Motor neuron (in vitro differentiated cells): ENCODE measurements around the gene KCNB1. TPM values are rescaled to one million over a fixed set of nuclear protein-coding genes. Genes with fewer than 3 reads are reported as not detected.

Source experiments
- ATAC-seq, 8 experiments: fragments of 200-7000 bp; cut with Tn5 transposase; replicated peaks in 6 of 8; 2 replicates each; pipeline ENCODE4 v1.8.0; 2021; ENCODE audit warnings: mild to moderate bottlenecking in 8 of 8, moderate library complexity in 8 of 8
- H3K27ac ChIP-seq, 2 donors: fragments of 250-450 bp; sonication (Bioruptor Pico); 2 replicates each; pipeline ENCODE4 v1.9.0; 2021; ENCODE audit warnings: antibody characterized with exemption in 2 of 2, mild to moderate bottlenecking in 2 of 2, moderate library complexity in 1 of 2
- H3K4me1 ChIP-seq, 2 donors: fragments of 250-450 bp; sonication (Bioruptor Pico); replicated peaks in 1 of 2; 2 replicates each; pipeline ENCODE4 v1.6.1; 2021; ENCODE audit warnings: antibody characterized with exemption in 2 of 2, mild to moderate bottlenecking in 2 of 2, moderate library complexity in 1 of 2
- H3K4me3 ChIP-seq, 5 donors: fragments of 250-450 bp; sonication (Bioruptor Pico); 2 replicates each; pipeline ENCODE4 v1.9.0; 2021; ENCODE audit warnings: antibody characterized with exemption in 5 of 5, mild to moderate bottlenecking in 5 of 5, moderate library complexity in 4 of 5
- WGBS, 10 experiments: fragments of 450-650 bp; shearing (Covaris generic); methylation state at CpG; one replicate each; pipeline ENCODE4 v1.0.0; 2022; 5-methylcytosine and 5-hydroxymethylcytosine counted together
- in situ Hi-C, 9 experiments: fragments of 400-800 bp; cut with MboI; loops; one replicate each; pipeline ENCODE4 v1.15.0; 2021; ENCODE audit warnings: low sequenced_read_pairs in 9 of 9, low pct_unique_long_range_greater_than_20kb in 2 of 9; ENCODE audit not compliant: unreplicated experiment in 9 of 9
- total RNA-seq, 8 experiments: library from RNA; unstranded; fragments of 300-600 nt; gene quantifications; 2 replicates each; pipeline versions ENCODE4 v1.2.3 to v1.2.4, GENCODE V29; 2022

The KCNB1 gene
- total RNA-seq, 8 experiments from 2014 or later = 0.58 to 11.5 (median 3.1) TPM

GRCh38 chr20:49346682-49347081, 135.8 kb downstream of the KCNB1 start:
- no peak for ATAC-seq
- Histone ChIP-seq H3K4me3 (no peak overlapping the region), H3K4me1 (peaks cover 18 to 23% of the 10 kb centered on the region in 2 donors), H3K27ac (no peak overlapping the region)
- WGBS, 10 experiments = 17 to 100% (median 57%) methylated on average over 1 to 3 of the region's 3 CpGs; no CpG with 5 or more reads in 2 of the 10 experiments
- in situ Hi-C loops = loop anchor here in 7 of 9 experiments (25.0 kb wide), 3 partner anchors 141 to 541 kb away; partner anchors contain the start of gene KCNB1 (in 1 of the 7)

- in situ Hi-C loops = loop anchor here in 7 of 9 experiments (25.0 kb wide), 3 partner anchors 142 to 542 kb away; partner anchors contain the start of gene KCNB1 (in 1 of the 7)
- H3K4me3 ChIP-seq = no peak overlapping the region
- H3K27ac ChIP-seq = no peak overlapping the region
- 0 to 85% (median 63%) methylated on average over 2 to 14 of the region's 14 CpGs for WGBS, 10 experiments
- H3K4me1 ChIP-seq = peaks cover 18 to 23% of the 10 kb centered on the region in 2 donors
- peak in 4 of 8 experiments; percentile 2 to 61 (median 56) for ATAC-seq
Measured at GRCh38 chr20:49345524-49345923, 136.9 kb downstream of the KCNB1 start.

- Histone ChIP-seq H3K27ac (peak overlapping the region; percentile 54 to 56), H3K4me1 (peaks cover 18 to 23% of the 10 kb centered on the region in 2 donors), H3K4me3 (no peak overlapping the region)
- 0 to 37% (median 21%) methylated on average over 1 to 7 of the region's 9 CpGs; no CpG with 5 or more reads in 4 of the 10 experiments for WGBS, 10 experiments
- peak; percentile 87 to 98 (median 92) for ATAC-seq
- in situ Hi-C loops = loop anchor here in 7 of 9 experiments (25.0 kb wide), 3 partner anchors 142 to 542 kb away; partner anchors contain the start of gene KCNB1 (in 1 of the 7)
Measured at GRCh38 chr20:49344975-49345374, 137.5 kb downstream of the KCNB1 start.

- Histone ChIP-seq H3K27ac (no peak overlapping the region), H3K4me3 (no peak overlapping the region), H3K4me1 (peaks cover 18 to 23% of the 10 kb centered on the region in 2 donors)
- WGBS, 10 experiments = 63 to 100% (median 73%) methylated on average over 1 to 2 of the region's 2 CpGs; no CpG with 5 or more reads in 5 of the 10 experiments
- in situ Hi-C loops = loop anchor here in 7 of 9 experiments (25.0 kb wide), 3 partner anchors 143 to 543 kb away; partner anchors contain the start of gene KCNB1 (in 1 of the 7)
- no peak for ATAC-seq
Measured at GRCh38 chr20:49344140-49344539, 138.3 kb downstream of the KCNB1 start.

- no peak overlapping the region for H3K27ac ChIP-seq
- 57 to 82% (median 71%) methylated on average over 3 to 6 of the region's 9 CpGs; no CpG with 5 or more reads in 5 of the 10 experiments for WGBS, 10 experiments
- no peak for ATAC-seq
- in situ Hi-C loops = loop anchor here in 7 of 9 experiments (25.0 kb wide), 3 partner anchors 144 to 544 kb away; partner anchors contain the start of gene KCNB1 (in 1 of the 7)
- no peak overlapping the region for H3K4me3 ChIP-seq
- H3K4me1 ChIP-seq = peaks cover 18 to 22% of the 10 kb centered on the region in 2 donors
Measured at GRCh38 chr20:49343246-49343645, 139.2 kb downstream of the KCNB1 start.

GRCh38 chr20:49340161-49340966, 142.1 kb downstream of the KCNB1 start:
- WGBS, 10 experiments = 17 to 90% (median 61%) methylated on average over 1 to 10 of the region's 14 CpGs

GRCh38 chr20:49339123-49339522, 143.3 kb downstream of the KCNB1 start:
- H3K4me1 ChIP-seq = no peaks in the 10 kb centered on the region
- in situ Hi-C loops = loop anchor here (10.0 to 25.0 kb wide), 7 partner anchors 146 to 548 kb away; partner anchors contain the start of gene KCNB1 (in 2 of the 9)
- H3K4me3 ChIP-seq = no peak overlapping the region
- H3K27ac ChIP-seq = no peak overlapping the region
- ATAC-seq = no peak
- WGBS, 10 experiments = 48 to 76% (median 58%) methylated on average over 2 to 8 of the region's 9 CpGs; no CpG with 5 or more reads in 4 of the 10 experiments

More at GRCh38 chr20:49340161-49340966, 142.1 kb downstream of the KCNB1 start:
- peak in 2 of 8 experiments; percentile 9 to 12 for ATAC-seq
- Histone ChIP-seq H3K27ac (no peak overlapping the region), H3K4me3 (no peak overlapping the region), H3K4me1 (peaks cover 8% of the 10 kb centered on the region in 2 donors)
- in situ Hi-C loops = loop anchor here in 7 of 9 experiments (25.0 kb wide), 3 partner anchors 147 to 547 kb away; partner anchors contain the start of gene KCNB1 (in 1 of the 7)

GRCh38 chr20:49338061-49338460, 144.4 kb downstream of the KCNB1 start:
- no peak overlapping the region for H3K27ac ChIP-seq
- WGBS, 10 experiments = 88 to 91% (median 90%) methylated on average over 4 to 9 of the region's 11 CpGs; no CpG with 5 or more reads in 7 of the 10 experiments
- no peak overlapping the region for H3K4me3 ChIP-seq
- in situ Hi-C loops = loop anchor here (10.0 to 25.0 kb wide), 7 partner anchors 147 to 549 kb away; partner anchors contain the start of gene KCNB1 (in 2 of the 9)
- no peaks in the 10 kb centered on the region for H3K4me1 ChIP-seq
- ATAC-seq = no peak

GRCh38 chr20:49337357-49337756, 145.1 kb downstream of the KCNB1 start:
- 40 to 100% (median 75%) methylated on average over 1 to 6 of the region's 7 CpGs for WGBS, 10 experiments
- ATAC-seq = no peak
- Histone ChIP-seq H3K4me1 (no peaks in the 10 kb centered on the region), H3K4me3 (no peak overlapping the region), H3K27ac (no peak overlapping the region)
- in situ Hi-C loops = loop anchor here (10.0 to 25.0 kb wide), 7 partner anchors 147 to 550 kb away; partner anchors contain the start of gene KCNB1 (in 2 of the 9)

GRCh38 chr20:49336786-49337185, 145.7 kb downstream of the KCNB1 start:
- no peak for ATAC-seq
- Histone ChIP-seq H3K27ac (no peak overlapping the region), H3K4me1 (no peaks in the 10 kb centered on the region), H3K4me3 (no peak overlapping the region)
- 71 to 100% (median 80%) methylated on average over 1 to 7 of the region's 7 CpGs; no CpG with 5 or more reads in 2 of the 10 experiments for WGBS, 10 experiments
- in situ Hi-C loops = loop anchor here (10.0 to 25.0 kb wide), 7 partner anchors 148 to 551 kb away; partner anchors contain the start of gene KCNB1 (in 2 of the 9)

- in situ Hi-C loops = loop anchor here (10.0 to 25.0 kb wide), 7 partner anchors 149 to 552 kb away; partner anchors contain the start of gene KCNB1 (in 2 of the 9)
- no peaks in the 10 kb centered on the region for H3K4me1 ChIP-seq
- no peak overlapping the region for H3K4me3 ChIP-seq
- H3K27ac ChIP-seq = no peak overlapping the region
- 74 to 90% (median 82%) methylated on average over 2 to 7 of the region's 12 CpGs; no CpG with 5 or more reads in 6 of the 10 experiments for whole genome bisulfite sequencing, 10 experiments
- no peak for ATAC-seq
Measured at GRCh38 chr20:49335476-49335875, 147.0 kb downstream of the KCNB1 start.

- in situ Hi-C loops = loop anchor here (10.0 to 25.0 kb wide), 7 partner anchors 154 to 556 kb away; partner anchors contain the start of gene KCNB1 (in 2 of the 9)
- no peak for ATAC-seq
Measured at GRCh38 chr20:49330701-49331615, 151.5 kb downstream of the KCNB1 start.

More at GRCh38 chr20:49330701-49331615, 151.5 kb downstream of the KCNB1 start:
- Histone ChIP-seq H3K27ac (no peak overlapping the region), H3K4me1 (peaks cover 0 to 2% of the 10 kb centered on the region in 2 donors), H3K4me3 (no peak overlapping the region)
- 28 to 69% (median 58%) methylated on average over 1 to 3 of the region's 3 CpGs for WGBS, 10 experiments
